Kidney epithelial cell (primary cell): Measurements from ENCODE around the gene CD302. TPM values are rescaled to one million over a fixed set of nuclear protein-coding genes. Genes with fewer than 3 reads are reported as not detected.

Source experiments
- DNase-seq: peaks from one replicate; pipeline ENCODE4 v3.0.0-alpha.2; 2010; ENCODE audit warnings: low read depth
- H3K27me3 ChIP-seq: 2 replicates; pipeline ENCODE4 v1.6.0; 2011; ENCODE audit warnings: low read length; ENCODE audit not compliant: control insufficient read depth, insufficient read depth
- H3K36me3 ChIP-seq: 2 replicates; pipeline ENCODE4 v1.5.1; 2011; ENCODE audit warnings: low read length; ENCODE audit not compliant: control insufficient read depth, insufficient read depth
- H3K4me3 ChIP-seq: 2 replicates; pipeline ENCODE4 v1.5.1; 2011; ENCODE audit warnings: low read depth, mild to moderate bottlenecking, control low read depth, low read length
- CTCF ChIP-seq: IDR thresholded peaks from 2 replicates; pipeline ENCODE4 v1.5.1; 2011; ENCODE audit warnings: mild to moderate bottlenecking, moderate library complexity, low read length, control low read depth, inconsistent platforms; ENCODE audit not compliant: insufficient read depth, poor library complexity, severe bottlenecking
- total RNA-seq: library from RNA; depleted of rRNA; stranded (reverse); fragments of >200 nt; gene quantifications from 2 replicates; pipeline ENCODE4 v1.2.3, GENCODE V29; 2015

The CD302 gene
- total RNA-seq, 1 donor from 2014 or later: 0.92 TPM

DNA sequence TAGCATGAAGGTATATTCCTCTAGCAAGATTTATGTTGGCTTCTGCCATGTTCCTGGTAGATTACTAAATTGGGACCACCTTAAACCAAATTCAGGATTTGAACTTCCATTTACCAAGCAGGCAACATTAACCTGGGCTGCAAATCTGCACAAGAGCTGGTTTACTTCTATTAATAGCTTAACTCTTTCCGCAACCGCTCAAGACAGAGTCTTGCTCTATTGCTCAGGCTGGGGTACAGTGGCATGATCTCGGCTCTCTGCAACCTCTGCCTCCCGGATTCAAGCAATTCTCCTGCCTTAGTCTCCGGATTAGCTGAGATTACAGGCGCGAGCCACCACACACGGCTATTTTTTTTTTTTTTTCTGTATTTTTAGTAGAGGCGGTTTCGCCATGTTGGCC lies 77.3 kb downstream of the CD302 start:
- Histone ChIP-seq H3K36me3 (no peaks in the 10 kb centered on the region), H3K4me3 (no peak overlapping the region), H3K27me3 (no peaks in the 10 kb centered on the region)
- no peak for DNase-seq
- no peak for TF ChIP-seq CTCF

Other genes with a start within 250 kb of the CD302 start
- gene BAZ2B, start 181.7 kb downstream of the CD302 start, total RNA-seq: 41.9 and 45.0 TPM in 2 replicates
- 87.6 and 91.7 TPM in 2 replicates for gene MARCHF7, start 85.7 kb downstream of the CD302 start, total RNA-seq
- gene LY75, start 106.5 kb upstream of the CD302 start, total RNA-seq: 3.4 and 4.1 TPM in 2 replicates